DND-41 (cell line): ENCODE data around the gene STAG3.
"Not testable (repeated sequence)": the region's sequence is repeated elsewhere in the genome, so short reads cannot be mapped to it uniquely, and the experiment has no call there.

Source experiments
- CTCF ChIP-seq: IDR thresholded peaks from 2 replicates; pipeline ENCODE4 v1.5.1; 2012; ENCODE audit warnings: borderline replicate concordance, low read length, moderate library complexity, mild to moderate bottlenecking; ENCODE audit not compliant: poor library complexity, severe bottlenecking; ENCODE audit errors: extremely low read depth
- EZH2 ChIP-seq: IDR thresholded peaks from 3 replicates; pipeline ENCODE4 v1.6.1; 2012; ENCODE audit warnings: borderline replicate concordance, low read depth, mild to moderate bottlenecking, moderate library complexity, low read length, inconsistent platforms; ENCODE audit not compliant: severe bottlenecking

GRCh38 chr7:100219801-100220585, 42.3 kb downstream of the STAG3 start, which contains the start of gene PVRIG:
- TF ChIP-seq CTCF, EZH2: not testable (repeated sequence)
